HuH-7 (cell line): ENCODE measurements around the gene NRCAM.
A peak's percentile ranks its signal among the peaks of the same experiment; 100 is the strongest.
"Not testable (repeated sequence)": the region's sequence is repeated elsewhere in the genome, so short reads cannot be mapped to it uniquely, and the experiment has no call there.

Experiments
- DNase-seq: peaks from one replicate; pipeline ENCODE4 v3.0.0; 2011; ENCODE audit warnings: low spot score

Gene NRCAM

GRCh38 chr7:108402865-108403264, 53.4 kb downstream of the NRCAM start:
- no peak for DNase-seq

- DNase-seq, result no peak
Observed at GRCh38 chr7:108396080-108396479, 60.2 kb downstream of the NRCAM start.

- no peak for DNase-seq
Observed at GRCh38 chr7:108395426-108395825, 60.8 kb downstream of the NRCAM start.

GRCh38 chr7:108393097-108393496, 63.1 kb downstream of the NRCAM start:
- DNase-seq, result not testable (repeated sequence)

- not testable (repeated sequence) for DNase-seq
Observed at GRCh38 chr7:108387686-108388085, 68.5 kb downstream of the NRCAM start.

GRCh38 chr7:108385834-108386422, 70.3 kb downstream of the NRCAM start:
- DNase-seq, result no peak

GRCh38 chr7:108384716-108385483, 71.3 kb downstream of the NRCAM start:
- DNase-seq, result peak; percentile 15

- no peak for DNase-seq
Observed at GRCh38 chr7:108382932-108383331, 73.3 kb downstream of the NRCAM start.

GRCh38 chr7:108380517-108380916, 75.7 kb downstream of the NRCAM start:
- DNase-seq, result no peak

- DNase-seq, result no peak
Observed at GRCh38 chr7:108376206-108376605, 80.0 kb downstream of the NRCAM start.

- no peak for DNase-seq
Observed at GRCh38 chr7:108375668-108376067, 80.6 kb downstream of the NRCAM start.

GRCh38 chr7:108374899-108375298, 81.3 kb downstream of the NRCAM start:
- no peak for DNase-seq

- no peak for DNase-seq
Observed at GRCh38 chr7:108372618-108373017, 83.6 kb downstream of the NRCAM start.

GRCh38 chr7:108370616-108371015, 85.6 kb downstream of the NRCAM start:
- DNase-seq, result no peak

GRCh38 chr7:108368466-108368865, 87.8 kb downstream of the NRCAM start:
- DNase-seq, result no peak

- no peak for DNase-seq
Observed at GRCh38 chr7:108367946-108368345, 88.3 kb downstream of the NRCAM start.

GRCh38 chr7:108367314-108367713, 88.9 kb downstream of the NRCAM start:
- DNase-seq, result no peak

GRCh38 chr7:108363659-108364058, 92.6 kb downstream of the NRCAM start:
- DNase-seq, result no peak

GRCh38 chr7:108360058-108360800, 96.0 kb downstream of the NRCAM start:
- no peak for DNase-seq

- peak; percentile 71 for DNase-seq
Observed at GRCh38 chr7:108358553-108358952, 97.7 kb downstream of the NRCAM start.

- peak; percentile 26 for DNase-seq
Observed at GRCh38 chr7:108351729-108352131, 104.5 kb downstream of the NRCAM start.

GRCh38 chr7:108348913-108349312, 107.3 kb downstream of the NRCAM start:
- no peak for DNase-seq

- DNase-seq, result peak; percentile 12
Observed at GRCh38 chr7:108347616-108348015, 108.6 kb downstream of the NRCAM start.
